GM19238 (cell line): ENCODE data around the gene ETNK2.

ENCODE experiments used
- DNase-seq: peaks from one replicate; pipeline ENCODE4 v3.0.0; 2011; ENCODE audit warnings: low spot score; ENCODE audit not compliant: insufficient read length

ETNK2 gene

DNA sequence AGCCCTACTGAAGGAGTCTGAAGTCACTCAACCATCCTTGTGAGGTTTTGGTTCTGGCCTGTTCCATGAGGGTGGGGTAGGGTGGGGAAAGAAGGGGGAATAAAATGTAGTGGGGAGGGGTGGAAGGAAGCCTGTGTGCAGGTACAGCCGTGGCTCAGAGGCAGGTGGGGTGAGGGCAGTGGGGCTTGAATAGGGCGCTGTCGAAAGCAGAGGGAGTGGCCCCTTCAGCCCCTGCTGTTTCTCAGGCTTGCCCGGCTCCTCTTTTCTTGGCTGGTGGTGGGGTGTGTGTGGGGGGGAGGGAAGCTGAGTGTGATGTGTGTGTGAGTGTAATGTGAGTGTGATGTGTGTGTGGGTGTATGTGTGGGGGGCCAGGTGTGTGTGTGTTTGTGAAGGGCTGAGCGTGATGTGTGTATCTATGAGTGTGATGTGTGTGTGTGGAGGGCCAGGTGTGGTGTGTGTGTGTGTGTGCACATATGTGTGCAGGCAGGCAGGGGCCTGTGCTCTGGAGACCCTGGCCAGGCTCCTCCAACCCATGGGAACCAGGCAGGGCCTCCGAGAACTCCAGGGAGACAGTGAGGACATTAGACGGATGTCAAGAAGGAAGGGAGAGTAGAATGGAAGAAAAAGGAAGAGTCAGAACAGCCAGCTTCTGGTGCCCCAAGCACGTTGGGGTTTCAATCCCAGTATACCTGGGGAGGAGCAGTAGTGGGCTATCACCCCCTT, 69.9 kb downstream of the ETNK2 start:
- DNase-seq = no peak

DNA sequence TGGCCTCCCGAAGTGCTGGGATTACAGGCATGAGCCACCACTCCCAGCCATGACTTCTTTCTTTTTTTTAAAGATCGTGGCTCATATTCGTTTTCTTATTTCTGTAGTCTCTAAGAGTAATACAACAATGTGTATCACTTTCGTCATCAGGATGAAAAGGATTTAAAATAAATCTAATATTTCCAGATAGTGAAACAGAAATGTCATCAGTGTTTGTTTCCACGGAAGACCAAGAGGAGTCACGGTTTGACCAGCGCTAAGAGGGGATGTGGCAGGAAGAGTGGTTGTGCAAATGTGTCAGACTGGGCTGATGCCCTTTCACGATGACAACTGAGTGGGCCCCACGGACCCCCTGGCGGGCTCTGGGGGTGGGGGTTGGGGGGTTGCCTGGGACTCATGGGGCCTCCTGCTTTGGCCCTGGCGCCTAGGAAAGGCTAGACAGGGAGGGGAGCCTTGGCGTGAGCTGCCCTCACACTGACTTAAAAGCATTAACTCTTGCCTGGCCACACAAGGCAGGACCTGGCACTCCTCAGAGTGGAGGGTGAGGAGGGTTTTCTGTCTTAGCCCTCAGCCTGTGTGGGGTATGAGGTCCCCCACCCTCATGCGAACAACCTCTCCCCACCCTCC, 70.6 kb downstream of the ETNK2 start:
- DNase-seq = no peak
